Peyer's patch (tissue), 4 donors: ENCODE measurements around the gene HTR7.
A peak's percentile ranks its signal among the peaks of the same experiment; 100 is the strongest.

Experiments
- CTCF ChIP-seq, 6 experiments: fragments of 450-650 bp in 4 of 6; fragments of 200-600 bp in 2 of 6; sonication (generic) in 1 of 6; IDR thresholded peaks; one replicate each; pipeline ENCODE4 v1.5.1; 2017 to 2019; ENCODE audit warnings: antibody characterized with exemption in 6 of 6, mild to moderate bottlenecking in 3 of 6, moderate library complexity in 1 of 6
- POLR2A ChIP-seq, 2 donors: fragments of 450-650 bp; IDR thresholded peaks; one replicate each; pipeline ENCODE4 v1.5.1; 2017; ENCODE audit warnings: antibody characterized with exemption in 2 of 2, mild to moderate bottlenecking in 2 of 2, moderate library complexity in 2 of 2

GRCh38 chr10:90751107-90751997 lies 106.5 kb downstream of the HTR7 start:
- TF ChIP-seq CTCF (IDR thresholded peaks at IDR 0.05), result peak; percentile 21 to 66 (median 50)
- no peak for TF ChIP-seq POLR2A (IDR thresholded peaks at IDR 0.05)
